Smooth muscle cell (in vitro differentiated cells): ENCODE measurements around the gene JMJD8. TPM values are rescaled to one million over a fixed set of nuclear protein-coding genes. Genes with fewer than 3 reads are reported as not detected.
A peak's percentile ranks its signal among the peaks of the same experiment; 100 is the strongest.

ENCODE experiments used
- DNase-seq: peaks from one replicate; lab custom pipeline; 2025; ENCODE audit not compliant: unreplicated experiment; lab: John Stamatoyannopoulos, UW
- H2AFZ ChIP-seq: fragments of 200-600 bp; sonication (generic); 2 replicates; pipeline ENCODE4 v1.6.0; 2016; ENCODE audit warnings: antibody characterized with exemption, low read depth, mild to moderate bottlenecking
- H3F3A ChIP-seq: fragments of 200-600 bp; sonication (generic); 2 replicates; pipeline ENCODE4 v1.6.0; 2017; ENCODE audit warnings: antibody characterized with exemption, low read depth
- H3K27ac ChIP-seq: fragments of 200-600 bp; sonication (generic); 2 replicates; pipeline ENCODE4 v1.5.1; 2016; ENCODE audit warnings: low read depth, mild to moderate bottlenecking
- H3K27me3 ChIP-seq: fragments of 200-600 bp; sonication (generic); 2 replicates; pipeline ENCODE4 v1.6.1; 2016; ENCODE audit warnings: low read depth, mild to moderate bottlenecking
- H3K36me3 ChIP-seq: fragments of 200-600 bp; sonication (generic); 2 replicates; pipeline ENCODE4 v1.5.1; 2016; ENCODE audit warnings: low read depth
- H3K4me1 ChIP-seq: fragments of 200-600 bp; sonication (generic); 2 replicates; pipeline ENCODE4 v1.5.1; 2016; ENCODE audit warnings: low read depth
- H3K4me2 ChIP-seq: fragments of 200-600 bp; sonication (generic); 2 replicates; pipeline ENCODE4 v1.6.0; 2016; ENCODE audit warnings: mild to moderate bottlenecking
- H3K4me3 ChIP-seq: fragments of 200-600 bp; sonication (generic); 2 replicates; pipeline ENCODE4 v1.5.1; 2016; ENCODE audit warnings: mild to moderate bottlenecking
- H3K79me2 ChIP-seq: fragments of 200-600 bp; sonication (generic); 2 replicates; pipeline ENCODE4 v1.6.0; 2016; ENCODE audit warnings: low read depth, mild to moderate bottlenecking
- H3K9ac ChIP-seq: fragments of 200-600 bp; sonication (generic); 2 replicates; pipeline ENCODE4 v1.6.0; 2016; ENCODE audit warnings: low read depth
- H3K9me3 ChIP-seq: fragments of 200-600 bp; sonication (generic); replicated peaks from 2 replicates; pipeline ENCODE4 v1.5.1; 2016; ENCODE audit warnings: low read depth
- H4K20me1 ChIP-seq: fragments of 200-600 bp; sonication (generic); 2 replicates; pipeline ENCODE4 v1.6.0; 2016; ENCODE audit warnings: low read depth
- CTCF ChIP-seq: fragments of 200-600 bp; sonication (generic); IDR thresholded peaks from 2 replicates; pipeline ENCODE4 v1.5.1; 2017; ENCODE audit warnings: borderline replicate concordance, mild to moderate bottlenecking, antibody characterized with exemption; ENCODE audit not compliant: insufficient read depth, poor library complexity, severe bottlenecking
- WGBS: methylation state at CpG from one replicate; pipeline ENCODE4 v1.1.7; 2016; ENCODE audit warnings: low lambda C conversion rate; 5-methylcytosine and 5-hydroxymethylcytosine counted together
- polyA plus RNA-seq: library from polyadenylated mRNA; unstranded; fragments of >200 nt; fragmentation: Nextera tagmentation; extraction: Ambion mirVana; gene quantifications from 2 replicates; pipeline ENCODE4 v1.2.1, GENCODE V29; 2016
- total RNA-seq: library from RNA; depleted of rRNA; stranded (reverse); fragments of >200 nt; gene quantifications from 2 replicates; pipeline ENCODE4 v1.2.3, GENCODE V29; 2014

The JMJD8 gene
- total and polyA plus RNA-seq, 2 experiments from 2014 or later: 42.9 to 95.1 TPM

- H4K20me1 ChIP-seq: peaks cover 37% of the 10 kb centered on the region
- H3F3A ChIP-seq: peaks cover 4% of the 10 kb centered on the region
- 95% methylated on average over 19 of the region's 21 CpGs for WGBS
- H3K27ac ChIP-seq: no peak overlapping the region
- no peak for DNase-seq
- H3K4me3 ChIP-seq: no peak overlapping the region
- no peak for TF ChIP-seq CTCF
- no peak overlapping the region for H2AFZ ChIP-seq
- no peaks in the 10 kb centered on the region for H3K9me3 ChIP-seq
- H3K9ac ChIP-seq: no peak overlapping the region
- no peaks in the 10 kb centered on the region for H3K27me3 ChIP-seq
- peak overlapping the region; percentile 83 for H3K4me2 ChIP-seq
- no peaks in the 10 kb centered on the region for H3K36me3 ChIP-seq
- H3K4me1 ChIP-seq: peaks cover 20% of the 10 kb centered on the region
- H3K79me2 ChIP-seq: peaks cover 28% of the 10 kb centered on the region
Measured at GRCh38 chr16:678209-678857, 5.8 kb downstream of the JMJD8 start.

DNA sequence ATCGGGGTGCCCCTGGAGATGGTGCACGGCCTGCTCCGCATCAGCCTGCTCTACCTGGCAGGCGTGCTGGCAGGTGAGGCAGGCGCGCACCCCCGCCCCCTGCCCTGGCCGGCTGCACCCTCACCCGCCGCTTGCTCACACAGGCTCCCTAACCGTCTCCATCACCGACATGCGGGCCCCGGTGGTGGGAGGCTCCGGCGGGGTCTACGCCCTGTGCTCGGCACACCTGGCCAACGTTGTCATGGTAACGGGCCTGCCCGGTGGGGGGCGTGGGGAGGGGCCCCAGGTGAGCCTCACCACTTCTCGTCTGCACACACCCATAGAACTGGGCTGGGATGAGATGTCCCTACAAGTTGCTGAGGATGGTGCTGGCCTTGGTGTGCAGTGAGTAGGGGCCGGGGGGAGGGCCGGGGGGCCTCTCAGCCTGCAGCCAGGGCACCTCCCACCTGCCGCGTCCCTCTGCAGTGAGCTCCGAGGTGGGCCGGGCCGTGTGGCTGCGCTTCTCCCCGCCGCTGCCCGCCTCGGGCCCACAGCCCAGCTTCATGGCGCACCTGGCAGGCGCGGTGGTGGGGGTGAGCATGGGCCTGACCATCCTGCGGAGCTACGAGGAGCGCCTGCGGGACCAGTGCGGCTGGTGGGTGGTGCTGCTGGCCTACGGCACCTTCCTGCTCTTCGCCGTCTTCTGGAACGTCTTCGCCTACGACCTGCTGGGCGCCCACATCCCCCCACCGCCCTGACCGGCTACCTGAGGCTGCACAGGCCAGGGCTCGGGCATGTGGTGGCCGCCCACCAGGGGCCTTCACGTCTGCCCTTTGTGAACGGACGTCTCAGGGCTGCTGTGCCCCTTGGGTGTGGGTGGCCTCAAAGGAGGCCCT, 6.6 kb downstream of the JMJD8 start:
- H4K20me1 ChIP-seq: peaks cover 31% of the 10 kb centered on the region
- H3K4me2 ChIP-seq: no peak overlapping the region
- H3K27me3 ChIP-seq: no peaks in the 10 kb centered on the region
- DNase-seq: no peak
- no peaks in the 10 kb centered on the region for H3K9me3 ChIP-seq
- H3K27ac ChIP-seq: no peak overlapping the region
- H3K79me2 ChIP-seq: peaks cover 20% of the 10 kb centered on the region
- 94% methylated on average over 45 of the region's 57 CpGs for WGBS
- no peak overlapping the region for H3K4me3 ChIP-seq
- no peak for TF ChIP-seq CTCF
- H2AFZ ChIP-seq: no peak overlapping the region
- H3K4me1 ChIP-seq: peaks cover 15% of the 10 kb centered on the region
- no peak overlapping the region for H3K9ac ChIP-seq
- H3F3A ChIP-seq: peaks cover 4% of the 10 kb centered on the region
- no peaks in the 10 kb centered on the region for H3K36me3 ChIP-seq

DNA sequence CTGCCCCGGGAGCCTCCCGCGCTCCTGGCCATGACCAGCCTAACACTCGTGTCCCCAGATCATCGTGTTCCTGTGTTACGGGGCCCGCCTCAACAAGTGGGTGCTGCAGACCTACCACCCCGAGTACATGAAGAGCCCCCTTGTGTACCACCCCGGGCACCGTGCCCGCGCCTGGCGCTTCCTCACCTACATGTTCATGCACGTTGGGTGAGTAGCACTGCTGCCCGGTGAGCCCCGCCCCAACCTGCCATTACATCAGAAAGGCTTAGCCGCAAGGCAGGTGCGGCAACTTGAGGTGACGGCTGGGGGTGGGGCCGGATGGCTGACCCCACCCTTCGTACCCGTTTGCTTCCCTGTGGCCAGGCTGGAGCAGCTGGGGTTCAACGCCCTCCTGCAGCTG, 7.2 kb downstream of the JMJD8 start:
- peaks cover 31% of the 10 kb centered on the region for H4K20me1 ChIP-seq
- no peaks in the 10 kb centered on the region for H3K36me3 ChIP-seq
- no peak overlapping the region for H3K4me2 ChIP-seq
- H3F3A ChIP-seq: peaks cover 4% of the 10 kb centered on the region
- peaks cover 15% of the 10 kb centered on the region for H3K4me1 ChIP-seq
- H3K9ac ChIP-seq: no peak overlapping the region
- no peaks in the 10 kb centered on the region for H3K27me3 ChIP-seq
- no peak for DNase-seq
- WGBS: 89% methylated on average over 19 of the region's 23 CpGs
- no peak overlapping the region for H3K4me3 ChIP-seq
- no peak overlapping the region for H2AFZ ChIP-seq
- TF ChIP-seq CTCF: no peak
- no peaks in the 10 kb centered on the region for H3K9me3 ChIP-seq
- no peak overlapping the region for H3K27ac ChIP-seq
- peaks cover 14% of the 10 kb centered on the region for H3K79me2 ChIP-seq
